ENCODE measurements around the gene DAD1.
"Not testable (repeated sequence)": the region's sequence is repeated elsewhere in the genome, so short reads cannot be mapped to it uniquely, and the experiment has no call there.

Gene DAD1

GRCh38 chr14:22589096-22589839 is at the start of gene DAD1:
TSS of gene DAD1 (minus strand) at chr14:22589224. CDS start at chr14:22589157, 67 bp downstream.
- peak; percentile 98 to 99 (median 99) for DNase-seq (ENCODE audit: low read depth in 3 of 3)

GRCh38 chr14:22635980-22636379 is 47.0 kb upstream of the DAD1 start:
- not testable (repeated sequence) for DNase-seq (ENCODE audit: low read depth in 3 of 3)

- no peak for DNase-seq (ENCODE audit: low read depth in 3 of 3)
These were observed 45.3 kb upstream of the DAD1 start for GRCh38 chr14:22634233-22634900.

- DNase-seq (ENCODE audit: low read depth in 3 of 3), result no peak
These were observed 41.5 kb upstream of the DAD1 start for GRCh38 chr14:22630486-22630885.

- DNase-seq (ENCODE audit: low read depth in 3 of 3), result no peak
These were observed 41.0 kb upstream of the DAD1 start for GRCh38 chr14:22630066-22630465.

GRCh38 chr14:22629361-22629760 is 40.3 kb upstream of the DAD1 start:
- no peak for DNase-seq (ENCODE audit: low read depth in 3 of 3)

- DNase-seq (ENCODE audit: low read depth in 3 of 3), result no peak
These were observed 38.7 kb upstream of the DAD1 start for GRCh38 chr14:22627506-22628263.

- no peak for DNase-seq (ENCODE audit: low read depth in 3 of 3)
These were observed 37.6 kb upstream of the DAD1 start for GRCh38 chr14:22626590-22626989.

GRCh38 chr14:22623047-22623446 is 34.0 kb upstream of the DAD1 start:
- DNase-seq (ENCODE audit: low read depth in 3 of 3), result no peak

- DNase-seq (ENCODE audit: low read depth in 3 of 3), result no peak
These were observed 33.2 kb upstream of the DAD1 start for GRCh38 chr14:22622255-22622654.

GRCh38 chr14:22615765-22616164 is 26.7 kb upstream of the DAD1 start:
- not testable (repeated sequence) for DNase-seq (ENCODE audit: low read depth in 3 of 3)

- no peak for DNase-seq (ENCODE audit: low read depth in 3 of 3)
These were observed 25.3 kb upstream of the DAD1 start for GRCh38 chr14:22614240-22614799.

- no peak for DNase-seq (ENCODE audit: low read depth in 3 of 3)
These were observed 24.8 kb upstream of the DAD1 start for GRCh38 chr14:22613736-22614239.

- no peak for DNase-seq (ENCODE audit: low read depth in 3 of 3)
These were observed 24.2 kb upstream of the DAD1 start for GRCh38 chr14:22613106-22613695.

- DNase-seq (ENCODE audit: low read depth in 3 of 3), result no peak
These were observed 21.9 kb upstream of the DAD1 start for GRCh38 chr14:22610931-22611330.

GRCh38 chr14:22607291-22607690 is 18.3 kb upstream of the DAD1 start:
- no peak for DNase-seq (ENCODE audit: low read depth in 3 of 3)

- no peak for DNase-seq (ENCODE audit: low read depth in 3 of 3)
These were observed 17.4 kb upstream of the DAD1 start for GRCh38 chr14:22606380-22606779.

- DNase-seq (ENCODE audit: low read depth in 3 of 3), result no peak
These were observed 13.8 kb upstream of the DAD1 start for GRCh38 chr14:22602862-22603261.

GRCh38 chr14:22601996-22602395 is 13.0 kb upstream of the DAD1 start:
- no peak for DNase-seq (ENCODE audit: low read depth in 3 of 3)

- no peak for DNase-seq (ENCODE audit: low read depth in 3 of 3)
These were observed 12.4 kb upstream of the DAD1 start for GRCh38 chr14:22601456-22601855.

GRCh38 chr14:22600027-22600426 is 11.0 kb upstream of the DAD1 start:
- no peak for DNase-seq (ENCODE audit: low read depth in 3 of 3)

- no peak for DNase-seq (ENCODE audit: low read depth in 3 of 3)
These were observed 10.3 kb upstream of the DAD1 start for GRCh38 chr14:22599349-22599748.

Data from stimulated activated CD4-positive, alpha-beta T cell treated with anti-CD3 and anti-CD28 coated beads, TNF-alpha, amount 100 ng/mL, for 4 hours (primary cell).